GM18508 (cell line): ENCODE results near the gene MAJIN.
A peak's percentile ranks its signal among the peaks of the same experiment; 100 is the strongest.

Source experiments
- ATAC-seq: cut with Tn5 transposase; IDR thresholded peaks from one replicate; pipeline ENCODE4 v1.9.1; 2021; ENCODE audit warnings: moderate number of reproducible peaks; ENCODE audit not compliant: insufficient read depth, unreplicated experiment

MAJIN gene

GRCh38 chr11:64933935-64934681 is 37.8 kb downstream of the MAJIN start:
- no peak for ATAC-seq

DNA sequence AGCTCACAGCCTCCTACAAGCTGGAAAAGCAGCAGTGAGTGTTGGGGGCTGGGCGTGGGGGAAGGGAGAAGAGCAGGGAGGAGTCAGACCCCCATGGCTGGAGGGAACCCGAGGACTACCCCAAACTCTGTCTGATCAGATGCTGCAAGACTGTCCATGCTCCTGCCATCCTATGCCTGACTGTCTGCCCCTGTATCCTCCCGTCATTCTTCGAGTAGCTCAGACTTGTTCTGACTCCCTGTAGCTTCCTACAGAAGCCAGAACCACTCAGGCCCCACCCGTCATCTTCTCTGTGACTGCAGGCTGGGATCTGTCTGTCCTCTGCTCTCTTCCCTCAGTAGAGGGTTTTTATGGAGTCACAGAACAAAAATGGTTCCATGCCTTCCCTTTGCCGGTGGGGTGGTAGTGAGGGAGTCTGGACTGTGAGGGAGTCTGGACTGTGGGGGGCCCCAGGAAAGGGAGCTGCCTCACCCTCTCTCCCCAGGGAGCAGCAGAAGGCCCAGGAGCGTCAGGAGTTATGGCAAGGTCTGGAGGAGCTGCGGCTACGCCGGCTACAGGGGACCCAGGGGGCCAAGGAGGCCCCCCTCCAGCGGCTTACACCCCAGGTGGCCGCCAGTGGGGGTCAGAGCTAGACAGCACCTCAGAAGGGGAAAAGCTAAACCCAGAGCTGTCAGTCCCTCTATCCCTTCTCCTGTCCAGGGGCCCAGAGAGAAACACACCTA is 38.5 kb downstream of the MAJIN start:
- no peak for ATAC-seq

GRCh38 chr11:64932324-64932723 is 39.6 kb downstream of the MAJIN start:
- ATAC-seq: no peak

DNA sequence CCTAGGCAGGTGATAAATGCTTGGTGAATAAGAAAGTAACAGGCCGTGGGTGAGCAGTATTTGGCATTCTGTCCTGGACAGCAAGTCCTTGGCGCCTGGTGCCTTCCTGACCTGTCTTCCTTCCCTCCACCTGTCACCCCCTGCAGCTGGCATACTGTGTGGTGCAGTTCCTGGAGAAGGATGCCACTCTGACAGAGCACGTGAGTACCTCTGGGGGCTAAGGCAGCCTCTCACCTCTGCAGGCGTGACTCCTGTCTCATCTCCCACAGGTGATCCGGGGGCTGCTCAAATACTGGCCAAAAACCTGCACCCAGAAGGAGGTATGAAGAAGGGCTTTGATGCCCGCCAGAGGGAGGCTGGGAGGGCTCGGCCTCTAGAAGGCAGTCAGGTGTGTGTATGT is 40.6 kb downstream of the MAJIN start:
- no peak for ATAC-seq

DNA sequence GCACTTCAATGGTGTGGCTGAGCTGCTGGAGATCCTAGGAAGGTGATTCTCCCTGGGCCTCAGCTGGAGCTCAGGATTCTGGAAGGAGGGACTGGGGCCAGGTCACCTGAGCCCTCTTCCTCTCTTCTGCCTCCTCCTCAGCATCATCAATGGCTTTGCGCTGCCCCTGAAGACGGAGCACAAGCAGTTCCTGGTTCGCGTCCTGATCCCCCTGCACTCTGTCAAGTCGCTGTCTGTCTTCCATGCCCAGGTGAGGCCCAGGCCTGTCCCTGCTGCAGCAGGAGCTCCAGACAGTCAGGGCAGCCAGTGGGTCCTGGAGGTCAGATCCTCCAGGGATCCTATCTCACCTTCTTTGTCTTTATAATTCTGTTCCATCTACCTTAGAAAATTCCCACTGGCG is 41.6 kb downstream of the MAJIN start:
- ATAC-seq: no peak

DNA sequence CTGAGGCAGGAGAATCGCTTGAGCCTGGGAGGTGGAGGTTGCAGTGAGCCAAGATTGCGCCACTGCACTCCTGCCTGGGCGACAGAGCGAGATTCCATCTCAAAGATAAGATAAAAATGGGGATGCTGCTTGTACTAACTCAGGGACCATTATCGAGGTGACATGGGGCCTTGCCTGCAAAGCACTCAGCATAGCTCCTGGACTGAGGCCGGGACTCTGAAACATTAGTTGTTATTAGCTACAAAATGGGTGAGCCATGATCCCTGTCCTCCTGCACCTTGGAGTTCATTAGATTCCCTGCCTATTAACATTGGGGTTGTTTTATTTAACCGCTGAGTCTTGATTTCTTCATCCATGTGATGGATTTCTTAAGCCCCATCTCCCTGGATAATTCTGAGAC is 42.3 kb downstream of the MAJIN start:
- ATAC-seq: no peak

GRCh38 chr11:64928957-64929356 is 43.0 kb downstream of the MAJIN start:
- ATAC-seq: no peak

- no peak for ATAC-seq
These were observed 45.2 kb downstream of the MAJIN start for GRCh38 chr11:64926689-64927088.

- ATAC-seq: no peak
These were observed 46.1 kb downstream of the MAJIN start for GRCh38 chr11:64925536-64926436.

DNA sequence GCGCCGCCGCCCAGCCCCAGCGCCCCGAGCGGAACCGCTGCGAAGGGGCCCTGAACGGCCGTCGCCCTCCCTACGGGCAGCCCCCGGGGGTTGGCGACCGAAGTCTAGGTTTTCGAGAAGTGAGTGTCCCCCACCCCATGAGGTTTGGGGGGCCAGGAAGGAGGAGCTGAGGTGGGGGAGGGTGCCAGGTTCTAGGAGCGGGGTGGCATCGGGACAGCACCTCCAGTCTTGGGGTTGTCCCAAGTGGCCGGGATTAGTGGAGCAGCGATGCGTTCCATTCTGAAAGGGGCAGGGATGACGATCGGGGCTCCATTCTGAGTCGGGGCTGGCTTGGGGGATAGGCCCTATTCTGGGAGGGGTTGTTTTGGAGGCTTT is 47.0 kb downstream of the MAJIN start:
- ATAC-seq: no peak

- ATAC-seq: peak; percentile 46
These were observed 47.7 kb downstream of the MAJIN start, which contains the start of gene PPP2R5B for GRCh38 chr11:64923944-64924909. Gene PPP2R5B (plus strand): TSS chr11:64924689. CDS start chr11:64925735, 1,046 bp downstream.

GRCh38 chr11:64923151-64923661 is 48.7 kb downstream of the MAJIN start:
- no peak for ATAC-seq

GRCh38 chr11:64921384-64921783 is 50.5 kb downstream of the MAJIN start:
- no peak for ATAC-seq

DNA sequence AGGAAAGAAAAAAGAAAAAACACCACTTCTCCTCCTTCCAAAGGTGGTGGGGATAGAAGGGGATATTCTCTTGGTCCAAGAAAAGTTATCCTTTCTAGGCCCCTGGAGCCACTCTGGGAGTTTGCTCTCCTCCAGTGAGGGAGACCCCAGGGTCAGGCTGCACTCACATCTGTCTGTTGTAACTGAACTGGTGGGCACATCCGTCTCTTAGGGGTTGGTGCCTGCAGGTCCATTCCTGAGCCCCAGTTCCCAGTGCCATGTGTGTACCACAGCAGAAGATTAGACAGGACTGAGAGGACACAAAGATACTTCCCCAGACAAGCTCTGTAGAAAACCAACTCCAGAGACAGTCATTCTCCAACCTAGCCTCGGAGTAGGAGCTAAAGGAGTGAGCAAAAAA is 51.8 kb downstream of the MAJIN start:
- no peak for ATAC-seq

GRCh38 chr11:64919627-64920026 is 52.3 kb downstream of the MAJIN start:
- ATAC-seq: no peak

DNA sequence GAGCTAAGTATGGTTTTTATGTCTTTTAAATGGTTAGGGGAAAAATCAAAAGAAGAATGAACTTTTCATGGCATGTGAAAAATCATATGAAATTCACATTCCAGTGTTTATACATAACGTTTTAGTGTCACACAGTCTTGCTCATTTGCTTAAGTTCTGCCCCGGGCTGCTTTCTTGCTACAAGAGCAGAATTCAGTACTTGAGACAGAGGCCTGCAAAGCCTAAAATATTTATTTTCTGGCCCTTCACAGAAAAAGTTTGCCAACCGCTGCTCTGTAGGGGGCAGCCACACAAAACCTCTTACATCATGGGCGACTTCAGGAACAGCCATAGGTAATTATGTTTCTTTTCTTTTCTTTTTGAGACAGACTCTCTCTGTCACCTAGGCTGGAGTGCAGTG is 53.9 kb downstream of the MAJIN start:
- ATAC-seq: no peak

DNA sequence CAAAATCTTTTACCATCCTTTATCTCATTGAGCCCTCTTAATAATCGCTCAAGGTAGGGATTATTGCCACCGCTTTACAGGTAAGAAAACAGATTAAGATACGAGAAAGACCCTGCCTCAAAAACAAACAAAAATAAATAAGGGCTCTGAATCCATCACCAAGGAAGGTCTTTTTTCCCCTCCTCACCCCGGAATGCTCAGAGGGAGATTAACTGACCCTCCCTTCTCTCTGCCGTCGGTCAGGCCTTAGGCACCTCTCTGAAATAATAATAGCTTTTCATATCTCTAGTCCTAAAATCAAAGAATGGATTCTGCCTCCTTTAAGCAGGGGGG is 54.3 kb downstream of the MAJIN start:
- ATAC-seq: no peak

DNA sequence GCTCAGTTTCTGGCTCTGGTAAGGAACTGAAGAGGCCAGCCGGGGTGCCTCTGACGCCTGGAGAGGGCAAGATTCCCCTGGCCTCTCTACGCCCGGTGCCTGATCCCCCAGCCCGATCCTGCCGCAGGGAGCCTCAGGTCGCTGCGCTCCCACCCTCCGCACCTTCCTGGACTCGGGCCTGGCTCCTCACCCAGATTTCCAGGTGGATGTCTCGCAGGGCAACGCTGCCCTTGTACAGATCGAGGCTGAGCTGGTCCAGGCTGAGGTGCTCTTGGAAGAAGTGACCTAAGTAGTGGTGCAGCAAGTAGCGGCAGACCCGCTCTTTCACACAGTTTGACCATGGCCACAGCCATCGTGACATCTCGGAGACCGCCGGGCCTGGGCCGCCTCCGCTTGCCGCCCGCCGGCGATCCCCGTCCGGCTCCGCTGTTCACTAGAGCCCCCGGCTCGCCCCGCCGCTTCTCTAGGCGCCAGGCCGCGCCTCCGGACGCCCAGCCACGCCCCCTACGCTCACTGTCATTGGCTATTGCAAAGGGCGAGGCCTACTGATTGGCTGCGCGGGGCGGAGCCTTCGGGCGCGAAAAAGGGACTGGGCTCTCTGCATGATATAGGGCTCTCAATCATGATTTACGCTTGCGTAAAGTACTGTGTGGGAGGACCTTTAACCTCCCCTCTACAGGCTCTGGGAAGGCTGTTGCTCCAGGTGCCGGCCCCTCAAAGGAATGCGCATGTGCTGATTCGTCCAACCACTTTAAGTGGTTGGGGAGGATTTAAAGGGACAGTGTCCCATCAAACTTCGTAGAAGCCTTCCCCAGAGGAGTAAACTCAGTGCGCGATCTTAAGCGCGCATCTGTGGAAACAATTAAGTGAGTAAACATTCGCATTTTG is 54.9 kb downstream of the MAJIN start, which contains the start of gene ATG2A:
Gene ATG2A (minus strand): TSS at position 435 of the 888 bp plus-strand sequence. CDS start 74 bp downstream, at position 361.
- peak; percentile 81 for ATAC-seq
